HepG2 (cell line): ENCODE data around the gene CHST12. TPM values are rescaled to one million over a fixed set of nuclear protein-coding genes. Genes with fewer than 3 reads are reported as not detected.

Source experiments
- ATAC-seq: fragments of 200-7000 bp; cut with Tn5 transposase; 3 replicates; pipeline ENCODE4 v1.9.1; 2020; ENCODE audit warnings: mild to moderate bottlenecking, moderate library complexity
- BruUV-seq: library from RNA; stranded (reverse); fragments of 400-500 nt; replicated peaks from 2 replicates; lab custom pipeline; 2021; lab: Mats Ljungman, UMichigan
- CTCF ChIA-PET: fragments of 300-600 bp; formaldehyde crosslinking; extraction: SDS; loops from one replicate; lab custom pipeline; 2021; ENCODE audit warnings: low total read pairs, inconsistent platforms, low intra/inter-chr PET ratio; lab: Yijun Ruan, JAX
- POLR2A ChIA-PET: fragments of 350-600 bp; sonication (Branson Sonifier 250); formaldehyde crosslinking; loops from one replicate; lab custom pipeline; 2020; ENCODE audit warnings: antibody characterized with exemption, inconsistent platforms; lab: Yijun Ruan, JAX
- DNase-seq: peaks from one replicate; pipeline ENCODE4 v3.0.0-alpha.2; 2015; ENCODE audit warnings: low spot score
- FAIRE-seq: peaks from 3 replicates; lab custom pipeline; 2011; peaks lifted over from hg19 to GRCh38; lab: Jason Lieb, UNC
- H2AFZ ChIP-seq: one replicate; pipeline ENCODE4 v1.6.1; 2011; ENCODE audit warnings: low read length, inconsistent platforms
- H3K27ac ChIP-seq: fragments of 300-600 bp; 3 replicates; pipeline ENCODE4 v1.8.0; 2011; ENCODE audit warnings: mixed run types, mild to moderate bottlenecking, mixed read lengths, low read length, inconsistent platforms; ENCODE audit not compliant: insufficient read depth; ENCODE audit errors: extremely low read length
- H3K27me3 ChIP-seq, 2 experiments: fragments of 200-600 bp in 1 of 2; 2 replicates in 1 of 2; 3 replicates in 1 of 2; pipeline versions ENCODE4 v1.6.0 to v1.8.0; 2011; ENCODE audit warnings: low read length in 2 of 2, mild to moderate bottlenecking in 2 of 2, moderate library complexity in 2 of 2, inconsistent platforms in 1 of 2; ENCODE audit not compliant: insufficient read depth in 2 of 2, control insufficient read depth in 1 of 2
- H3K36me3 ChIP-seq, 2 experiments: fragments of 200-600 bp in 1 of 2; replicated peaks in 1 of 2; 2 replicates in 1 of 2; 3 replicates in 1 of 2; pipeline versions ENCODE4 v1.5.1 to v1.8.0; 2011; ENCODE audit warnings: low read length in 2 of 2, inconsistent platforms in 1 of 2; ENCODE audit not compliant: insufficient read depth in 2 of 2, control insufficient read depth in 1 of 2
- H3K4me1 ChIP-seq: 2 replicates; pipeline ENCODE4 v1.5.1; 2012; ENCODE audit warnings: low read length, inconsistent platforms; ENCODE audit not compliant: insufficient read depth
- H3K4me2 ChIP-seq: 2 replicates; pipeline ENCODE4 v1.6.0; 2011; ENCODE audit warnings: low read depth, low read length, inconsistent platforms
- H3K4me3 ChIP-seq, 3 experiments: fragments of 200-600 bp in 1 of 3; sonication (generic), shearing (Covaris generic) in 1 of 3; replicated peaks in 1 of 3; 2 replicates each; pipeline ENCODE4 v1.5.1; 2011 to 2016; ENCODE audit warnings: low read length in 3 of 3, inconsistent platforms in 2 of 3, low read depth in 2 of 3, mild to moderate bottlenecking in 2 of 3, control low read depth in 1 of 3, mixed read lengths in 1 of 3; ENCODE audit not compliant: insufficient read depth in 1 of 3
- H3K79me2 ChIP-seq: one replicate; pipeline ENCODE4 v1.6.1; 2011; ENCODE audit warnings: low read length, inconsistent platforms; ENCODE audit not compliant: insufficient read depth
- H3K9ac ChIP-seq: 2 replicates; pipeline ENCODE4 v1.6.0; 2011; ENCODE audit warnings: mild to moderate bottlenecking, low read depth, low read length, inconsistent platforms; ENCODE audit not compliant: insufficient read depth
- H3K9me3 ChIP-seq: 2 replicates; pipeline ENCODE4 v1.5.1; 2012; ENCODE audit warnings: mild to moderate bottlenecking, low read length
- H4K20me1 ChIP-seq: 2 replicates; pipeline ENCODE4 v1.6.0; 2011; ENCODE audit warnings: inconsistent platforms, mild to moderate bottlenecking, low read length, moderate library complexity; ENCODE audit not compliant: insufficient read depth
- ADNP ChIP-seq: sonication (generic); formaldehyde crosslinking; IDR thresholded peaks from 2 replicates; pipeline ENCODE4 v1.4.0; 2020; ENCODE audit warnings: missing genetic modification reagents
- ATRX ChIP-seq: sonication (generic); formaldehyde crosslinking; IDR thresholded peaks from 2 replicates; pipeline ENCODE4 v1.4.0; 2020; ENCODE audit warnings: missing genetic modification reagents, borderline replicate concordance
- BHLHE40 ChIP-seq: IDR thresholded peaks from 2 replicates; pipeline ENCODE4 v1.6.1; 2011; ENCODE audit warnings: low read length, improper control_type of control experiment
- CAMTA2 ChIP-seq: sonication (generic); formaldehyde crosslinking; IDR thresholded peaks from 2 replicates; pipeline ENCODE4 v1.4.0; 2020; ENCODE audit warnings: mild to moderate bottlenecking, missing genetic modification reagents, borderline replicate concordance
- CBX2 ChIP-seq, 2 experiments: fragments of 200-600 bp in 1 of 2; sonication (generic); formaldehyde crosslinking in 1 of 2; IDR thresholded peaks; 2 replicates each; pipeline versions ENCODE4 v1.7.0 to v1.8.1; 2018 to 2022; ENCODE audit warnings: low read depth in 2 of 2, low read length in 1 of 2, mild to moderate bottlenecking in 1 of 2, missing genetic modification reagents in 1 of 2
- KAT2B ChIP-seq: fragments of 150-350 bp; IDR thresholded peaks from 2 replicates; pipeline ENCODE4 v1.6.1; 2014; ENCODE audit warnings: low read depth, low read length, borderline replicate concordance
- KDM1A ChIP-seq: IDR thresholded peaks from 2 replicates; pipeline ENCODE4 v1.6.1; 2016; ENCODE audit warnings: missing compliant biosample characterization
- NCOR1 ChIP-seq: fragments of 200-600 bp; sonication (generic); IDR thresholded peaks from 2 replicates; pipeline ENCODE4 v1.7.0; 2017; ENCODE audit warnings: antibody characterized with exemption, low read length, borderline replicate concordance
- REPIN1 ChIP-seq: sonication (generic); formaldehyde crosslinking; IDR thresholded peaks from 2 replicates; pipeline ENCODE4 v1.8.0; 2022; ENCODE audit warnings: missing genetic modification reagents, low read depth, mild to moderate bottlenecking, borderline replicate concordance
- ZMYM3 ChIP-seq: sonication (generic); formaldehyde crosslinking; IDR thresholded peaks from 2 replicates; pipeline ENCODE4 v1.5.1; 2020; ENCODE audit warnings: mild to moderate bottlenecking, missing genetic modification reagents
- ZNF34 ChIP-seq: sonication (generic); formaldehyde crosslinking; IDR thresholded peaks from 2 replicates; pipeline ENCODE4 v1.4.0; 2020; ENCODE audit warnings: mild to moderate bottlenecking, missing genetic modification reagents, borderline replicate concordance
- ZNF629 ChIP-seq: sonication (generic); formaldehyde crosslinking; conservative IDR thresholded peaks from 2 replicates; pipeline ENCODE4 v1.5.0; 2020; ENCODE audit warnings: missing genetic modification reagents
- ZNF687 ChIP-seq: sonication (generic); formaldehyde crosslinking; IDR thresholded peaks from 2 replicates; pipeline ENCODE4 v1.5.1; 2020; ENCODE audit warnings: mild to moderate bottlenecking, missing genetic modification reagents, moderate library complexity
- WGBS: methylation state at CpG from one replicate; pipeline ENCODE4 v1.1.6; 2017; ENCODE audit warnings: low lambda C conversion rate; 5-methylcytosine and 5-hydroxymethylcytosine counted together
- in situ Hi-C: cut with HindIII; loops from 2 replicates; pipeline ENCODE4 v1.10.0; 2017; ENCODE audit warnings: low pct_unique_long_range_greater_than_20kb; ENCODE audit not compliant: extremely low pct_ligation_motif_present
- intact Hi-C: fragments of 100-400 bp; cut with micrococcal nuclease; formaldehyde crosslinking; loops from one replicate; pipeline ENCODE4 v1.10.0; 2022; ENCODE audit not compliant: unreplicated experiment
- polyA plus RNA-seq, 8 experiments: library from polyadenylated mRNA; depleted of rRNA in 3 of 8; stranded (reverse) in 7 of 8; unstranded in 1 of 8; fragments of >200 nt; fragmentation: Illumina TruSeq in 4 of 8; extraction: Trizol in 4 of 8; gene quantifications; 2 replicates each; pipeline versions ENCODE4 v1.2.1 to v1.2.3, GENCODE V29; 2011 to 2016; ENCODE audit warnings: low read depth in 4 of 8, missing spikeins in 1 of 8, mixed read lengths in 1 of 8; ENCODE audit not compliant: insufficient read depth in 1 of 8
- total RNA-seq, 5 experiments: library from RNA; depleted of rRNA; stranded (reverse); fragments of >200 nt; fragmentation: Illumina TruSeq; extraction: Trizol; gene quantifications; 2 replicates each; pipeline ENCODE4 v1.2.3, GENCODE V29; 2016; ENCODE audit warnings: low read depth in 1 of 5

Gene CHST12
- total and polyA plus RNA-seq, 2 of the 13 experiments (the other 11 are each of a cell fraction or from before 2014, with no cell fraction given): 6.4 to 15.8 TPM

DNA sequence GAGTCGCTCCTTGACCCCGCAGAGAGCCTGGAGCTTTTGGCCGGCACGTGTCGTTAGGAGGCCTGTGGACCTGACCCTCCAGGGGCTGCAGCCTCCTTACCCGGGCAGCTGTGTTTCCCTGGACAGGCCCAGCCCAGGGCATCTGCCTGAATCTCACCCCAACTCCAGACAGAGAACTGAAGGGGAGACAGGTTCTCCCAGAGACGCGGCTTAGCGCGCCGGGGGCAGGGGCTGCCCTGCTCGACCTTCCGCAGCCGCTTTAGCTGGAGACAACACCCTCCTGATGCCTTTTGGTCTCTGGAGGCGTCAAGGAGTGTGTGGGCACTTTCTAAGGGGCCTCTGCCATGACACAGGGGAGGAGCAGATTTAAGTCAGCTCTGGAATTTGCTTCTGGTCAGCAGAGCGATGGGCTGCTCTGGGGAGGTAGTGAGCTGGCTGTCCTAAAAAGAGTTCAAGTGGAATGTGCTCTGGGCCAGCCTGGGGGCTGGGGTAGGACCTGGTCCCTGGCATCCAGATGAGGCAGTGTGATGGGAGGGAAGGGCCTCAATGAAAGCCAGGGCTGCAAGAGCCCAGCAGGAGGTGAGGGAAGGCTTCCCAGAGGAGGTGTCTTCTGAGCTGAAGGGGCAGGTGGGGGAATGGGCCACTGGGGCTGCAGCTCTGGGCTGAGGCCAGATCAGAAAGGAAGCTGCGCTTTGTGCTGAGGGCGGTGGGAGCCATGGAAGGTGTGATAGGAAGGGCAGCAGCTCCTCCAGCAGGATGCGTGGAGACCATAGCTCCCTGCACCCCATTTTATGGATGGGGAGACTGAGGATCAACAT, 67.0 kb downstream of the CHST12 start:
- intact Hi-C loops (loop anchor here (10.0 kb wide), 1 partner anchor 94 kb away; no protein-coding TSS in a partner anchor), in situ Hi-C loops (no loop called here)
- POLR2A ChIA-PET: interaction anchor here (4.2 kb wide), 1 partner anchor 19 kb away, joined by 22 read pairs; no protein-coding TSS in a partner anchor
- FAIRE-seq (no peak), DNase-seq (no peak), ATAC-seq (no peak; the same call in 2 of the 3 replicates)
- no peak overlapping the region for H2AFZ ChIP-seq
- CTCF ChIA-PET: interaction anchor here (2.7 kb wide), 1 partner anchor 18 kb away, joined by 24 read pairs; no protein-coding TSS in a partner anchor
- H3K27ac ChIP-seq: no peak overlapping the region
- peaks cover 44% of the 10 kb centered on the region for H3K4me1 ChIP-seq
- H3K27me3 ChIP-seq: peaks cover 4 to 30% of the 10 kb centered on the region in 2 experiments; a peak in 4 of 5 replicates
- H3K4me3 ChIP-seq: peak overlapping the region in 1 of 3 experiments; percentile 38; a peak in 1 of 6 replicates
- H4K20me1 ChIP-seq: no peaks in the 10 kb centered on the region
- WGBS: 0% methylated on average over 9 of the region's 19 CpGs
- BruUV-seq: no TSS peak
- H3K4me2 ChIP-seq: peak overlapping the region; percentile 54
- H3K79me2 ChIP-seq: no peaks in the 10 kb centered on the region
- H3K9me3 ChIP-seq: no peaks in the 10 kb centered on the region
- no peak overlapping the region for H3K9ac ChIP-seq
- H3K36me3 ChIP-seq: no peaks in the 10 kb centered on the region
- no peak for TF ChIP-seq CBX2 (IDR thresholded peaks at IDR 0.05; ENCODE audit: low read depth, low read length)
- TF ChIP-seq CBX2 (CRISPR knock-in tag; IDR thresholded peaks at IDR 0.05; ENCODE audit: low read depth): no peak
- peak; percentile 31; the same call in 1 of the 2 replicates for TF ChIP-seq ZNF687 (CRISPR knock-in tag)
- TF ChIP-seq ADNP (CRISPR knock-in tag): peak; percentile 53
- TF ChIP-seq CAMTA2 (CRISPR knock-in tag): no peak
- peak; percentile 70 for TF ChIP-seq KDM1A (CRISPR knock-in tag)
- peak; percentile 91 for TF ChIP-seq ZMYM3
- TF ChIP-seq REPIN1 (CRISPR knock-in tag): no peak
- peak; percentile 63; the same call in 1 of the 2 replicates for TF ChIP-seq BHLHE40
- TF ChIP-seq NCOR1: no peak
- TF ChIP-seq KAT2B: no peak
- TF ChIP-seq ZNF34 (CRISPR knock-in tag): no peak
- peak; percentile 94 for TF ChIP-seq ZNF629 (CRISPR knock-in tag)
- no peak for TF ChIP-seq ATRX (CRISPR knock-in tag)
